Rectal smooth muscle tissue (tissue), 1 donor: ENCODE measurements around the gene LHFPL2.
"Not testable (repeated sequence)": the region's sequence is repeated elsewhere in the genome, so short reads cannot be mapped to it uniquely, and the experiment has no call there.

Experiments used
- H3K27ac ChIP-seq: one replicate; pipeline ENCODE4 v1.7.0; 2013; ENCODE audit warnings: low read depth, low read length, inconsistent platforms
- H3K27me3 ChIP-seq: one replicate; pipeline ENCODE4 v1.7.0; 2013; ENCODE audit warnings: low read length; ENCODE audit not compliant: control insufficient read depth, insufficient read depth
- H3K36me3 ChIP-seq: one replicate; pipeline ENCODE4 v1.7.0; 2013; ENCODE audit warnings: low read length; ENCODE audit not compliant: control insufficient read depth, insufficient read depth
- H3K4me1 ChIP-seq: one replicate; pipeline ENCODE4 v1.7.0; 2013; ENCODE audit warnings: low read length; ENCODE audit not compliant: control insufficient read depth, insufficient read depth
- H3K4me3 ChIP-seq: one replicate; pipeline ENCODE4 v1.7.0; 2013; ENCODE audit warnings: low read length
- H3K9ac ChIP-seq: one replicate; pipeline ENCODE4 v1.7.0; 2013; ENCODE audit warnings: low read length

LHFPL2 gene

GRCh38 chr5:78675956-78676730 lies 27.6 kb upstream of the LHFPL2 start:
- Histone ChIP-seq H3K27ac (no peak overlapping the region), H3K9ac (no peak overlapping the region), H3K4me1 (peaks cover 5% of the 10 kb centered on the region), H3K36me3 (no peaks in the 10 kb centered on the region), H3K4me3 (no peak overlapping the region), H3K27me3 (no peaks in the 10 kb centered on the region)

GRCh38 chr5:78673827-78674226 lies 25.3 kb upstream of the LHFPL2 start:
- not testable (repeated sequence) for H3K27ac ChIP-seq, H3K4me3 ChIP-seq, H3K27me3 ChIP-seq, H3K9ac ChIP-seq, H3K4me1 ChIP-seq, H3K36me3 ChIP-seq

GRCh38 chr5:78672154-78672553 lies 23.6 kb upstream of the LHFPL2 start:
- Histone ChIP-seq H3K27ac (no peak overlapping the region), H3K36me3 (no peaks in the 10 kb centered on the region), H3K4me1 (no peaks in the 10 kb centered on the region), H3K27me3 (no peaks in the 10 kb centered on the region), H3K4me3 (no peak overlapping the region), H3K9ac (no peak overlapping the region)

GRCh38 chr5:78671609-78672008 lies 23.0 kb upstream of the LHFPL2 start:
- Histone ChIP-seq H3K27ac (no peak overlapping the region), H3K4me3 (no peak overlapping the region), H3K9ac (no peak overlapping the region)

GRCh38 chr5:78670701-78671269 lies 22.2 kb upstream of the LHFPL2 start:
- Histone ChIP-seq H3K4me3 (no peak overlapping the region), H3K4me1 (no peaks in the 10 kb centered on the region), H3K9ac (no peak overlapping the region), H3K36me3 (no peaks in the 10 kb centered on the region), H3K27me3 (no peaks in the 10 kb centered on the region), H3K27ac (no peak overlapping the region)

More at GRCh38 chr5:78671609-78672008, 23.0 kb upstream of the LHFPL2 start:
- H3K4me1 ChIP-seq = no peaks in the 10 kb centered on the region
- H3K36me3 ChIP-seq = no peaks in the 10 kb centered on the region
- no peaks in the 10 kb centered on the region for H3K27me3 ChIP-seq

GRCh38 chr5:78669331-78669730 lies 20.8 kb upstream of the LHFPL2 start:
- no peak overlapping the region for H3K4me3 ChIP-seq
- no peaks in the 10 kb centered on the region for H3K4me1 ChIP-seq
- no peaks in the 10 kb centered on the region for H3K36me3 ChIP-seq

GRCh38 chr5:78667461-78668103 lies 19.0 kb upstream of the LHFPL2 start:
- H3K27me3 ChIP-seq = no peaks in the 10 kb centered on the region
- H3K4me1 ChIP-seq = no peaks in the 10 kb centered on the region
- no peak overlapping the region for H3K9ac ChIP-seq
- H3K27ac ChIP-seq = no peak overlapping the region
- no peak overlapping the region for H3K4me3 ChIP-seq
- H3K36me3 ChIP-seq = no peaks in the 10 kb centered on the region

More at GRCh38 chr5:78669331-78669730, 20.8 kb upstream of the LHFPL2 start:
- no peaks in the 10 kb centered on the region for H3K27me3 ChIP-seq
- H3K9ac ChIP-seq = no peak overlapping the region
- H3K27ac ChIP-seq = no peak overlapping the region

- H3K36me3 ChIP-seq, H3K4me3 ChIP-seq, H3K9ac ChIP-seq, H3K4me1 ChIP-seq, H3K27me3 ChIP-seq, H3K27ac ChIP-seq: not testable (repeated sequence)
These were observed 18.4 kb upstream of the LHFPL2 start for GRCh38 chr5:78666975-78667374.

GRCh38 chr5:78666041-78666444 lies 17.5 kb upstream of the LHFPL2 start:
- no peaks in the 10 kb centered on the region for H3K36me3 ChIP-seq
- no peaks in the 10 kb centered on the region for H3K27me3 ChIP-seq
- H3K4me1 ChIP-seq = no peaks in the 10 kb centered on the region
- no peak overlapping the region for H3K4me3 ChIP-seq
- no peak overlapping the region for H3K27ac ChIP-seq
- no peak overlapping the region for H3K9ac ChIP-seq

- H3K9ac ChIP-seq = no peak overlapping the region
- H3K36me3 ChIP-seq = no peaks in the 10 kb centered on the region
- no peak overlapping the region for H3K4me3 ChIP-seq
- no peak overlapping the region for H3K27ac ChIP-seq
- H3K4me1 ChIP-seq = no peaks in the 10 kb centered on the region
- no peaks in the 10 kb centered on the region for H3K27me3 ChIP-seq
These were observed 17.0 kb upstream of the LHFPL2 start for GRCh38 chr5:78665534-78665933.

GRCh38 chr5:78662323-78662722 lies 13.8 kb upstream of the LHFPL2 start:
- no peaks in the 10 kb centered on the region for H3K36me3 ChIP-seq
- no peak overlapping the region for H3K4me3 ChIP-seq
- H3K27me3 ChIP-seq = no peaks in the 10 kb centered on the region
- H3K27ac ChIP-seq = no peak overlapping the region
- H3K9ac ChIP-seq = no peak overlapping the region
- no peaks in the 10 kb centered on the region for H3K4me1 ChIP-seq

GRCh38 chr5:78661691-78662090 lies 13.1 kb upstream of the LHFPL2 start:
- no peak overlapping the region for H3K27ac ChIP-seq
- no peaks in the 10 kb centered on the region for H3K4me1 ChIP-seq
- no peak overlapping the region for H3K9ac ChIP-seq

More at GRCh38 chr5:78661691-78662090, 13.1 kb upstream of the LHFPL2 start:
- no peak overlapping the region for H3K4me3 ChIP-seq
- H3K27me3 ChIP-seq = no peaks in the 10 kb centered on the region
- no peaks in the 10 kb centered on the region for H3K36me3 ChIP-seq
